B cell (primary cell): ENCODE results near the gene HIF3A. TPM values are rescaled to one million over a fixed set of nuclear protein-coding genes. Genes with fewer than 3 reads are reported as not detected.

ENCODE experiments used
- ATAC-seq: fragments of 200-7000 bp; cut with Tn5 transposase; one replicate; pipeline ENCODE4 v1.10.0; 2021; ENCODE audit warnings: low read depth, mild to moderate bottlenecking, moderate number of reproducible peaks, moderate library complexity
- CTCF ChIA-PET: fragments of 350-600 bp; sonication (Branson Sonifier 250); formaldehyde crosslinking; loops from one replicate; lab custom pipeline; 2021; ENCODE audit warnings: antibody characterized with exemption, inconsistent platforms; lab: Charles Lee
- POLR2A ChIA-PET: fragments of 350-600 bp; sonication (Branson Sonifier 250); formaldehyde crosslinking; loops from one replicate; lab custom pipeline; 2021; ENCODE audit warnings: antibody characterized with exemption; lab: Charles Lee
- DNase-seq: peaks from one replicate; pipeline ENCODE4 v3.0.0; 2013
- H2AFZ ChIP-seq: 2 replicates; pipeline ENCODE4 v1.6.1; 2012; ENCODE audit warnings: mild to moderate bottlenecking, low read depth, low read length; ENCODE audit not compliant: insufficient read depth, poor library complexity, severe bottlenecking
- H3K27ac ChIP-seq, 2 donors: 1 replicate in 1 of 2; 2 replicates in 1 of 2; pipeline ENCODE4 v1.5.1; 2012 to 2013; ENCODE audit warnings: low read length in 2 of 2, mild to moderate bottlenecking in 2 of 2, moderate library complexity in 1 of 2
- H3K27me3 ChIP-seq, 4 experiments: fragments of 200-600 bp in 1 of 4; sonication (generic) in 1 of 4; replicated peaks in 1 of 4; 1 replicate in 2 of 4; 2 replicates in 2 of 4; pipeline versions ENCODE4 v1.6.1 to v1.7.0; 2013 to 2016; ENCODE audit warnings: low read length in 3 of 4, mild to moderate bottlenecking in 2 of 4, mixed read lengths in 1 of 4, moderate library complexity in 1 of 4; ENCODE audit not compliant: insufficient read depth in 4 of 4, control insufficient read depth in 3 of 4; ENCODE audit errors: control extremely low read depth in 1 of 4
- H3K36me3 ChIP-seq, 2 experiments: replicated peaks in 1 of 2; 1 replicate in 1 of 2; 2 replicates in 1 of 2; pipeline versions ENCODE4 v1.6.1 to v1.7.1; 2013; ENCODE audit warnings: low read length in 1 of 2; ENCODE audit not compliant: insufficient read depth in 2 of 2, control insufficient read depth in 1 of 2; ENCODE audit errors: control extremely low read depth in 1 of 2, extremely low read depth in 1 of 2
- H3K4me1 ChIP-seq, 2 donors: fragments of 200-600 bp in 1 of 2; sonication (generic) in 1 of 2; 1 replicate in 1 of 2; 2 replicates in 1 of 2; pipeline versions ENCODE4 v1.5.1 to v1.6.1; 2013 to 2017; ENCODE audit warnings: low read length in 2 of 2; ENCODE audit not compliant: control insufficient read depth in 2 of 2, insufficient read depth in 2 of 2
- H3K4me2 ChIP-seq: replicated peaks from 2 replicates; pipeline ENCODE3; 2012; ENCODE audit warnings: mild to moderate bottlenecking, low read depth, low read length; ENCODE audit not compliant: poor library complexity, severe bottlenecking
- H3K4me3 ChIP-seq, 5 experiments: fragments of 200-600 bp in 1 of 5; sonication (generic) in 1 of 5; 1 replicate in 3 of 5; 2 replicates in 2 of 5; pipeline versions ENCODE4 v1.5.1 to v1.7.0; 2011 to 2016; ENCODE audit warnings: low read length in 4 of 5, mild to moderate bottlenecking in 4 of 5, low read depth in 2 of 5, control low read depth in 1 of 5, moderate library complexity in 1 of 5; ENCODE audit not compliant: insufficient read depth in 1 of 5; ENCODE audit errors: control extremely low read depth in 1 of 5, extremely low read depth in 1 of 5
- H3K79me2 ChIP-seq: fragments of 200-600 bp; sonication (generic); one replicate; pipeline ENCODE4 v1.6.0; 2016; ENCODE audit warnings: low read length; ENCODE audit not compliant: control insufficient read depth, insufficient read depth
- H3K9ac ChIP-seq: fragments of 200-600 bp; sonication (generic); 2 replicates; pipeline ENCODE4 v1.6.1; 2017; ENCODE audit warnings: mild to moderate bottlenecking, low read length, moderate library complexity
- H3K9me3 ChIP-seq, 3 donors: one replicate each; pipeline versions ENCODE4 v1.6.1 to v1.7.1; 2013; ENCODE audit warnings: low read length in 2 of 3; ENCODE audit not compliant: control insufficient read depth in 2 of 3, insufficient read depth in 1 of 3; ENCODE audit errors: control extremely low read depth in 1 of 3
- H4K20me1 ChIP-seq: 2 replicates; pipeline ENCODE4 v1.6.0; 2012; ENCODE audit warnings: mild to moderate bottlenecking, low read length; ENCODE audit not compliant: insufficient read depth, control insufficient read depth, poor library complexity, severe bottlenecking
- H3K27ac Mint-ChIP-seq: one replicate; pipeline ENCODE4 v1.8.0; 2021; ENCODE audit warnings: mixed read lengths
- H3K27me3 Mint-ChIP-seq: one replicate; pipeline ENCODE4 v1.8.0; 2021; ENCODE audit warnings: mixed read lengths
- H3K4me1 Mint-ChIP-seq: one replicate; pipeline ENCODE4 v1.8.0; 2021; ENCODE audit warnings: mixed read lengths
- H3K4me3 Mint-ChIP-seq: one replicate; pipeline ENCODE4 v1.8.0; 2021; ENCODE audit warnings: mixed read lengths
- H3K9me3 Mint-ChIP-seq: one replicate; pipeline ENCODE4 v1.8.0; 2022; ENCODE audit warnings: mixed read lengths; ENCODE audit not compliant: insufficient read depth
- EZH2 ChIP-seq: IDR thresholded peaks from 2 replicates; pipeline ENCODE4 v1.6.1; 2012; ENCODE audit warnings: borderline replicate concordance, low read depth, mild to moderate bottlenecking, moderate library complexity, low read length; ENCODE audit not compliant: insufficient read depth, poor library complexity, severe bottlenecking
- WGBS: methylation state at CpG from one replicate; pipeline ENCODE4 v1.1.5; 2013; ENCODE audit warnings: missing lambda C conversion rate; ENCODE audit not compliant: insufficient coverage; 5-methylcytosine and 5-hydroxymethylcytosine counted together
- intact Hi-C: fragments of 100-400 bp; cut with micrococcal nuclease; formaldehyde crosslinking; loops from one replicate; pipeline ENCODE4 v1.10.0; 2022
- polyA plus RNA-seq: library from polyadenylated mRNA; depleted of rRNA; stranded (reverse); fragments of >200 nt; gene quantifications from 2 replicates; pipeline ENCODE4 v1.2.3, GENCODE V29; 2012
- total RNA-seq, 2 donors: library from RNA; stranded (reverse); fragments of 120-200 nt in 1 of 2; gene quantifications; 1 replicate in 1 of 2; 2 replicates in 1 of 2; pipeline versions ENCODE4 v1.2.3 to v1.2.4, GENCODE V29; 2013 to 2022
- TF ChIP-seq, protein P1 (sequence below): fragments of 200-600 bp; IDR thresholded peaks from one replicate; pipeline ENCODE4 v1.8.0; 2022; ENCODE audit warnings: antibody characterized with exemption, mild to moderate bottlenecking

Gene HIF3A
- total and polyA plus RNA-seq, 2 donors (not counting 1 experiment from before 2014, with no cell fraction given), result not detected

DNA sequence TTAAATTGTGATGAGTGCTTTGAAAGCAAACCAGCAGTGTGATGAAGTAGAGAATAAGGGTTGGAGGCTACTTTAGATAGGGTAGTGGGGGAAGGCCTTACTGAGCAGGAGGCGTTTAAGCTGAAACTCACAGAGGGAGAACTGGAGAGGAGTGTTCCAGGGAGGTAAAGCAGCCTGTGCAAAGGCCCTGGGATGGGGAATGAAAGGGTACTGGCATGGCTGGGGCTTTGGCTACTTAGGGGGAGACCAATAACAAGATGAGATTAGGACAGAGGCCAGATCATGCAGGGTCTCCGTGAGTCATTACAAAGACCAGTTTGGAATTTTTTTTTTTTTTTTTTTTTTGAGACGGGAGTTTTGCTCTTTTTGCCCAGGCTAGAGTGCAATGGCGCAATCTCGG lies 51.1 kb downstream of the HIF3A start:
- TF ChIP-seq, protein P1, sequence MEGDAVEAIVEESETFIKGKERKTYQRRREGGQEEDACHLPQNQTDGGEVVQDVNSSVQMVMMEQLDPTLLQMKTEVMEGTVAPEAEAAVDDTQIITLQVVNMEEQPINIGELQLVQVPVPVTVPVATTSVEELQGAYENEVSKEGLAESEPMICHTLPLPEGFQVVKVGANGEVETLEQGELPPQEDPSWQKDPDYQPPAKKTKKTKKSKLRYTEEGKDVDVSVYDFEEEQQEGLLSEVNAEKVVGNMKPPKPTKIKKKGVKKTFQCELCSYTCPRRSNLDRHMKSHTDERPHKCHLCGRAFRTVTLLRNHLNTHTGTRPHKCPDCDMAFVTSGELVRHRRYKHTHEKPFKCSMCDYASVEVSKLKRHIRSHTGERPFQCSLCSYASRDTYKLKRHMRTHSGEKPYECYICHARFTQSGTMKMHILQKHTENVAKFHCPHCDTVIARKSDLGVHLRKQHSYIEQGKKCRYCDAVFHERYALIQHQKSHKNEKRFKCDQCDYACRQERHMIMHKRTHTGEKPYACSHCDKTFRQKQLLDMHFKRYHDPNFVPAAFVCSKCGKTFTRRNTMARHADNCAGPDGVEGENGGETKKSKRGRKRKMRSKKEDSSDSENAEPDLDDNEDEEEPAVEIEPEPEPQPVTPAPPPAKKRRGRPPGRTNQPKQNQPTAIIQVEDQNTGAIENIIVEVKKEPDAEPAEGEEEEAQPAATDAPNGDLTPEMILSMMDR, result no peak
- TF ChIP-seq EZH2, result no peak
- no peak overlapping the region for H2AFZ ChIP-seq
- ChIA-PET CTCF (interaction anchor here (0.7 to 1.7 kb wide), 3 partner anchors 37 to 1622 kb away, joined by 3 to 4 read pairs (median 3); no protein-coding TSS in a partner anchor), POLR2A (no interaction called here)
- Mint-ChIP-seq H3K9me3 (no peaks in the 10 kb centered on the region), H3K4me1 (peaks cover 63% of the 10 kb centered on the region), H3K4me3 (peak overlapping the region; percentile 95), H3K27ac (peak overlapping the region; percentile 92), H3K27me3 (peaks cover 9% of the 10 kb centered on the region)
- H3K9ac ChIP-seq, result peak overlapping the region; percentile 93
- intact Hi-C loops, result loop anchor here (1.0 kb wide), 1 partner anchor 47 kb away; no protein-coding TSS in a partner anchor
- DNase-seq (no peak), ATAC-seq (no peak)
- peaks cover 62% of the 10 kb centered on the region for H3K79me2 ChIP-seq
- peak overlapping the region in 2 of 5 experiments; percentile 90 to 93 for H3K4me3 ChIP-seq
- peak overlapping the region; percentile 83 for H3K4me2 ChIP-seq
- H3K9me3 ChIP-seq, result peaks cover 0 to 3% (median 0%) of the 10 kb centered on the region in 3 donors
- H3K4me1 ChIP-seq, result peaks cover 50 to 64% of the 10 kb centered on the region in 2 donors
- no peak overlapping the region for H3K27ac ChIP-seq
- H4K20me1 ChIP-seq, result peaks cover 15% of the 10 kb centered on the region
- 82% methylated on average over 2 of the region's 5 CpGs for WGBS
- no peaks in the 10 kb centered on the region for H3K27me3 ChIP-seq
- H3K36me3 ChIP-seq, result peaks cover 0 to under 1% of the 10 kb centered on the region in 2 experiments

DNA sequence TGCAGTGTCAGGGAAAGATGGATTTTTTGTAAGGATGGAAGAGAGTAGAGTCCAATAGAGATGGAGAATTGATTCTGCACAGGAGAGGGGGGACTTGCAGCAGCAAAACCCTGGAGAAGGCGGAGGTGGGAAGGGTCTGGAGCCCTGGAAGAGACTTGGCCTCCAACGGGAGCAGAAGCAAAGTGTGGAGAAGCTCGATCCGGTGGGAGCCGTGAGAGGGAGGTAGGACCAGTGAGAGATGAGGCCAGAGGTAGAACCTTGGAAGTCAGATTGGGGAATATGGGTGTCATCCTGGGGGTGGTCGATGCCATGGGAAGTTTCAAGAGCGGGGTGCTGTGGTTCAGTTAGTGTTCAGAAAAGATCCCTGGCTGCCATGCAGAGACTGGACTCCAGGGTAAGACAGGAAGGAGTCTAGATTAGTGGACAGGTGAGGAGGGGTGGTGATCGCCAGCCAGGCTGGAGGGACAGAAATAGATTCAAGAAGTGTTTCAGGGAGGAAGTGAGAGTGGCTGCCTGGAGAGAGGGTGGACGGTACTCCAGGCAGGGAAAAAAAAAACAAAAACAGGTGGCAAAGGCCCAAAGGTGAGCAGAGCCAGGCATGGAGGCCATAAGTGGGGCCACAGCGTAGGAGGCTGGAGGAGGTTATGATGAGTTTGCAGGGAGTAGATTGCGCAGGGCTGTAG lies 52.6 kb downstream of the HIF3A start:
- TF ChIP-seq, protein P1, result no peak
- no peak for TF ChIP-seq EZH2
- peak overlapping the region; percentile 66 for H3K4me2 ChIP-seq
- peak; percentile 47 for DNase-seq
- Mint-ChIP-seq H3K4me3 (peak overlapping the region; percentile 79), H3K27ac (peak overlapping the region; percentile 90), H3K27me3 (peaks cover 3% of the 10 kb centered on the region), H3K4me1 (peaks cover 65% of the 10 kb centered on the region), H3K9me3 (no peaks in the 10 kb centered on the region)
- 69% methylated on average over 11 of the region's 11 CpGs for WGBS
- H3K4me1 ChIP-seq, result peaks cover 50 to 67% of the 10 kb centered on the region in 2 donors
- peak overlapping the region in 1 of 5 experiments; percentile 18 for H3K4me3 ChIP-seq
- peak overlapping the region; percentile 73 for H2AFZ ChIP-seq
- no peaks in the 10 kb centered on the region for H3K27me3 ChIP-seq
- H3K79me2 ChIP-seq, result peaks cover 74% of the 10 kb centered on the region
- peaks cover 0 to 12% of the 10 kb centered on the region in 2 experiments for H3K36me3 ChIP-seq
- no peak for ATAC-seq
- H3K9me3 ChIP-seq, result peaks cover 0 to 3% (median 0%) of the 10 kb centered on the region in 3 donors
- H3K9ac ChIP-seq, result peak overlapping the region; percentile 24
- peaks cover 15% of the 10 kb centered on the region for H4K20me1 ChIP-seq
- peak overlapping the region; percentile 66 to 87 for H3K27ac ChIP-seq
- CTCF ChIA-PET, result interaction anchor here (0.7 kb wide), 1 partner anchor 15 kb away, joined by 3 read pairs; no protein-coding TSS in a partner anchor
- POLR2A ChIA-PET, result no interaction called here
- intact Hi-C loops, result no loop called here
